Suppressor macrophage (primary cell): ENCODE results near the gene ROR1.
A peak's percentile ranks its signal among the peaks of the same experiment; 100 is the strongest.

Experiments
- DNase-seq, 4 experiments: peaks; one replicate each; pipeline ENCODE4 v3.0.0-alpha.2; 2020 to 2022

Gene ROR1

DNA sequence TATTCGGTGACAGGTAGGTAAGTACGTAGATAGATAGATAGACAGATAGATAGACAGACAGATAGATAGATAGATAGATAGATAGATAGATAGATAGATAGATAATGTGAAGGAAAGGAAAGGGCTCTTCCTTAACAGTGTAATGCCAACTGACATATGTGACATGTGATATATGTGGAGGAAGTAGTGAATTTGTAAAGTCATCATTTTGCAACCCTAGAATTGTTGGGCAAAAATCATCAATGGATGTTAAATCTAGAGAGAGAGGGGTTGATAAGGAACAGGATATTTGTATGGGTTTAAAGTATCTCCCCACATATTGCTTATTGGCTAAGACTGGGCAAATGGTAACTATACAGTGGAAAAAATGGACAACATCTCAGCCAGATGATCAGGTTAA lies 166.6 kb downstream of the ROR1 start:
- DNase-seq: no peak

GRCh38 chr1:63943393-63943792 lies 169.6 kb downstream of the ROR1 start:
- no peak for DNase-seq

DNA sequence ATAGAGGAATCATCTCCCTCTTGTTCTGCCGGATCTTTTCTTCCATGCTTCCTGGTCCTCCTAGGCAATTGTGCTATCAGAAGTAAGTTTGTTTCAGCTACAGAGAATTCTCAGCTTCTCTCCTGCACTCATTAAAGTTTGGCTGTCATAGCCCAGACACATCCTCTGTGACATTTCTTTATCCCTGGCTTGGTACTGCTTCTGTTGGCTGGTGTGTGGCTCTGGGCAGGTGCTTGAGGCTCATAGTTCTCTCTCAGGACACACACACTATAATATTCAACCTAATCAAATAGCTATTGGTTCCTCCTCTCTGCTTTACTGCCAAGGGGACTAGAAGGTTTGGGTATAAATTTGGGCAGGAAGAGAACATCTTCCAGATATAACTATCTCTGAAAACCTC lies 172.1 kb downstream of the ROR1 start:
- no peak for DNase-seq

DNA sequence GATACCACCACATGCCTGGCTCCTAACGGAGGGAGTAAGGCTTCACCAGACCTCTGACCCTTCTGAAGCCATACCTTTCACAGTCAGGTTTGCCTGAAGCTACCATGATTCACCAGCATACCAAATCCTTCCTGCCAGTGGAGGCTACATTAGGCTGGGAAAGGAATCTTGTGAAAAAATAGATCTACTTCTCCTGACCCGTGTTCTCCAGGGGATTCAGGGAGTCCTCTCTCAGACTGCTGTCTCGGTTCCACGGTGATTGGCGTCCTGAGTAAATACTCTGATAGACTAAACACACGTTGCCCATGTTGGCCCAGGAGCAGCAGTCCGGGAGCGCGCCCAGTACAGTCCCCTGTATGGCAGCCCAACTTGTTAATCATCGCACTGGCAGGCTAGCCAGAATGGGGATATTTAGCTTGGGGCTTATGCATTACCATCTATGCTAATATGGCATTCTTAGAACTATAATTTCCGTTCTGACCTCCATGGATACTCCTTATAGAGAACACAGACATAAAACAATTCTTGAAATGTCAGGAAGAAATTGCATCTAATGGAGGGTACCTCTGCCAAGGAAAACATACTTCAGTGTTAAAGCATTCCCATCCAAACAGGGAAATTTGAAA lies 173.2 kb downstream of the ROR1 start:
- DNase-seq: no peak

GRCh38 chr1:63947904-63948303 lies 174.1 kb downstream of the ROR1 start:
- DNase-seq: no peak

- no peak for DNase-seq
Measured at GRCh38 chr1:63950023-63950422, 176.2 kb downstream of the ROR1 start.

DNA sequence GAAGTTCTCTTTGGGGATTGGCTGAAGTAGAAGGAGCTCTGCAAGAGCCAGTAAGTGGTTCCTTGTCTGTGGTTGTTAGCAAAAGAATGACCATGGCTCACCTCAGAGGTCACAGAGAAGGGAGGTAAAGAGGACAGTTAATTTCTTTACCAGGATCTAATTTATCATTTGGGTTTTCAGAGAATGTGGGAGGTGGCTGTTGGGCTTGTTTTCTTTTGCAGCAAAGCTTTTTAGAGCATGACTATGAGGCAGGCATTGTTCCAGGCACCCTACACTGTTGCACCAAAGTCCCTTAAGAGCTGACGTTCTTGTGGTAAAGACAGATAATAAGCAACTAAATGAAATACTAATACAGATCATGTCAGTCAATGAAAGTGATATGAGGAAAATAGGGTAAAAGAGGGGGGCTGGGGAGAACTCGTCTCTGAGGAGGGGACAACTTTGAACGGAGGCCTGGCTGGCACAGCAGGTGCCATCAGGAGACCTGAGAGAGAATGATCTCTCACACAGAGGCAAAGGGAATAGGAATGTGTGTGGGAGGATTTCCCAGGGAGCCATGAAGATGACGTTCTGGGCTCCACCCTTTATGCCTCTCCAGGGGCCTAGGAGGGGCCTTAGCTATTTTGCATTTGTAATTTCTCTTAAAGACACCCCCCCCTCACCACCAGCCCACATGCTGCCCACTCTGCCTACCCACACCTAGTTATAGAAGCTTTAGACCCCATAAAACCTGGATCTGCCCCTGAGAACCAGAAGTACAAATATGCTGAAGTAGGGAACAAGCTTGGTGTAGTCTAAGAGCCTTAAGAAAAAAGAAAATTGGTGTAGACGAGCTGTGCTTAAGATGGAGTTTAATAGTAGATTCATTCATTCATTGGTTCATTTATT lies 177.5 kb downstream of the ROR1 start:
- DNase-seq: no peak

DNA sequence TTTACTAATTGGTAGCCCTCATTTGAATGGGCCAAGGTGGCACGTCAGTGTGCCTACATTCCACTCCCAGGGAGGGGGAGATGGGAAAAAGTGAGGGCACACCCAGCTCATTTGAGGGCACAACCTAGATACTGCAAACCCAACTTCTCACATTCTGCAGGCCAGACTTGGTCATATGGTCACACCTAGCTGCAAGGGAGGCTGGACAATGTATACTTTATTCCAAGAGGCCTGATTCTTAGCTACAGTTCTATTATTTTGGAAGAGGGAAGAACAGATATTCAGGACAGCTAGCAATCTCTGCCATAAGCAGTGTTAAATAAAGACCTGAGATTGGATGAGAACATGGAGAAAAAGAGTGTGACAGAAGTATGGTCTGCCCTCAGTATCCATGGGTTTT lies 180.4 kb downstream of the ROR1 start:
- DNase-seq: no peak

- DNase-seq: no peak
Measured at GRCh38 chr1:63955370-63956145, 181.7 kb downstream of the ROR1 start.

DNA sequence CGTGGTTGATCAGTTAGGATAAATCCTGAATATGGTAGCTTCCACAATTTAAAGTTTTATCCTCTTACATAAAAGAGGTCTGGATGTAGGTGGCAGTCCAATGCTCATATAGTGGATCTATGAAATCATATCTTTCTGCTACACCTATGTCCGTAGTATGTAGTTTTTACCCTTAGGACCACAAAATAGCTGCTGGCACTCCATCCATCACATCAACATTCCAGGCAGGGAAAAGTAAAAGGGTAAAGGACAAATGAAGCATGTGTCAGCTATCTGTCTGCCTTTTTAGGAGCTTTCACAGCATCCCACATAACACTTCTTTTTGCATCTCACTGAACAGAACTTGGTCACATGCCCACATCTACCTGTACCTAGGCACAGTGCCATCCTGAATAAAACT lies 184.7 kb downstream of the ROR1 start:
- DNase-seq: no peak

- no peak for DNase-seq
Measured at GRCh38 chr1:63960326-63960725, 186.5 kb downstream of the ROR1 start.

- no peak for DNase-seq
Measured at GRCh38 chr1:63966016-63966415, 192.2 kb downstream of the ROR1 start.

DNA sequence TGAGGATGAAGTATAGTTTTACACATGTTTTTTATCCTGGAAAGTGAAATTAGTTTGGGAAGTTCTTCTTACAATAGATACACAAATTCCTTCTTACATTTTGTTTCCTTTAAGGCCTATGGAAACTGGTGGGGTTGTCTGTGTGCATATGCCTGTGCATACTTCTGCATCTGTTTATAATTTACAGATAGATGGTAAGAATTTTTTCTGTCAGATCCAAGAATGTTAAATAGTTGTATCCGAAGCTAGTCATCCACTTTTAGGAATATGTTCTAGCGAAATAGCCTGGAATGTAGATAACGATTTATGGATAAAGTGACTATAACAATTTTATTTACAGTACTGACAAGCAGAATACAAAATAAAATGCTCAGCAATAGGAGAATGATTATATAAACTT lies 194.1 kb downstream of the ROR1 start:
- DNase-seq: no peak

DNA sequence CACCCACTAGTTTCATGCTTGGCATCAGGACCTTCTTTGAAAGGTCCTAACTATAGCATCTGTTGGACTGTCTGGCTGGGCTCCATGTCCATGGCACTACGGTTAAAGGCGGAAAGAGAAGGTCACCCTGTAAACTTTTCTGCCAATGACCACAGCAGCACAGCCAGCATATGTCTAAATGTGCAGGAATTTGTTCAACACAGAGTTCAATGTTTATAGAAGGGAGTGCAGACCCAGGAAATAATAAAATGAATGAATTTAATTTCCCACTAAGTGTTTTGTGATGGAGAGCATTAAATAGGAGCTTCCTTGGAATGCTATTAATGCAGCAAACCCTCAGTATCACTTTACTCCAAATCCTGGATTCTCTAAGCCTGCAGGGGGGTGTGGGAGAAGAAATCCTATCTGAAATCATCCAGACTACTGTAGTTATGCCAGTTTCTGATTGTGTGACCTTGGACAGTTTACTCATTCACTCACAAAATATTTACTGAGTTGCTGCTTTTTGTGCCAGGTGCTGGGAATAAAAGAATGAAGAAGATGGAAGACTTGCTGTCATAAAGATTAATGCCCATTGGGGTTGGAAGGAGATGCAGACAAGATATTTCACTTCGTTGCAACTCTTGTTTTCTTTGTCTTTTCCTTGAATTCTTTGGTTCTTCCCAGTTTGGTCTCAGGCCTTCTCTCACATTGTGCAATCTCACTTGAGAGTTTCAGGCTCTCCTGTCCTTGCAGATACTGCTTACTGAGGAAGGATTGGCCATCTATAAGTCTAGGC lies 195.0 kb downstream of the ROR1 start:
- no peak for DNase-seq

DNA sequence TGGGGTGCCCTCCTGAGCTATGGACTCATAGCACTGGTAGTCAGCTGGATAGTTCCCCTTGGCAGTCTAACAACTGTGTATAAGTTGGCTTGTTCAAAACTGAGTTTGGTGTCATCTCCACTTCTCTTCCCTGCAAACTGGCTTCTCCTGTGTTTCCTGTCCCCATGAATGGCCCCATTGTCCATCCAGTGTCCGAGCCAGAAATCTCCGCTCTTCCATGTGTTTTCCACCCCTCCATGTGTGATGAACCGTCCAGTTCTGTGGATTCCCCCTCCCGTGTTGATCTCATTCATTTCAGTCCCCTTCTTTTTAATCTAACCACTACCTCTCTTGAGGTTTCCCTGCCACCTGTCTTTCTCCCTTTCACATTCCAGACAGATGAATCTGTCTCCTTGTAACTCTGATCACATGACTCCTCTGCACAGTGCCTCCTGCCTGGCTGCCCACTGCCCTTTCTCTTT lies 195.7 kb downstream of the ROR1 start:
- no peak for DNase-seq

DNA sequence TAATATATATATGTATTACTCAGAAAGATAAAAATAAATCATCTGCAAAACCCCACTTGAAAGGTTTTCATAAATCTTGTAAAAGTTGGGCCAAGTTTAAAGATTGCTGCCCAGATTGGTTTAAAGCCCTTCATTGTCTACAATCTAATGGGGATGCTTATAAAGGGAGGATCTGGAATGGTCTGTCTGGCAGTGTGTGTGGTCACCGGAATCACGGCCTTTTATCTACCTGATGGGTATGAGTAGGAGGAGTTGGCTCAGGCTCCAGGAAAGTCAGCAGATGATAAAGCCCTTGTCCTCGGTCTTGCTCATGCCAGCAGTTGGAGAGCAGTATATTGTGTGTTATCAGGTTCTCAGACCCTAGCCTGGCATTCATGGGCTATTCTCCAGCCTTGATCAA lies 197.7 kb downstream of the ROR1 start:
- no peak for DNase-seq

DNA sequence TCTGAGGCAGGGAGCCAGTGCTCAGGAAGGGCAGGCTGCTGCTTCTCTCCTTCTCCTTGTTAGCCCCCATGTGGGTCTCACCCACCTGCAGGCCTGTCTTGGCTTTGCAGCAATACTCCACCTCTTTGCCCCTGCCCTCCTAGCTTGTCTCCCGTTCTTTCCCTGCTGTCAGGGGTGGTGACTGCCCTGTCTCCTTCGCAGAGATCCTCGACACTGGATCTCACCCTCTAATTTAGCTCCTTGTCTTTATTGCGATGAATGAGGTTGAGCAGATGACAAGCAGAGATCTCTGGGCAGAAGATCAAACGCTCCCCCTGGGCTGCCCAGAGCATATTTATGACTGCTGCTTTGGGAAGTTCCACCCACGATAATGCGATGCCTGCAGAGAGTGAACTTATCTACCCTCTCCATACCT lies 199.2 kb downstream of the ROR1 start:
- DNase-seq: no peak

GRCh38 chr1:63974966-63975365 lies 201.1 kb downstream of the ROR1 start:
- no peak for DNase-seq

DNA sequence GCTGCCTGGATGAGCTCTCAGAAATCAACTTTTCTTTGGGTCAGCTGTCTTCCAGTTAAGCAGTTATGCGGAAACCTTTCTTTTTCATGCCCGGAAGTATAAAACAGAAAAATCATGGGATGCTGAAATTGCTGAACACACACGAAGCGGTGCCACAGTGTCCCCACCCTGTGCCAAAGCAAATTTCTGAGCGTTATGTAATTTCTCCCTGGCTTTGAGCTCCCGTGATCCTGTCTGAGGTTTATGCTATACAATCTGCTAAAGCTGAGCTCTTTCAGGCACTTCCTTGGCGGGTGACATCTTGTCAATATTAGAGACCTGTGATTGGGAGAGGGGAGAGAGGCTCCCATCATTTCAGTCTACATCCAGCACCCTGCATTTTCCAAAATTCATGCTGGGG lies 201.7 kb downstream of the ROR1 start:
- DNase-seq: no peak

- no peak for DNase-seq
Measured at GRCh38 chr1:63976006-63976405, 202.2 kb downstream of the ROR1 start.

GRCh38 chr1:63977466-63977865 lies 203.6 kb downstream of the ROR1 start:
- DNase-seq: peak in 2 of 4 experiments; percentile 59 to 66

- DNase-seq: no peak
Measured at GRCh38 chr1:63980740-63981407, 207.1 kb downstream of the ROR1 start.
